Calu3 (cell line): ENCODE measurements around the gene S1PR4. TPM values are rescaled to one million over a fixed set of nuclear protein-coding genes. Genes with fewer than 3 reads are reported as not detected.

Source experiments
- BruUV-seq: library from RNA; stranded (reverse); fragments of 400-500 nt; replicated peaks from 2 replicates; lab custom pipeline; 2021; lab: Mats Ljungman, UMichigan
- CTCF ChIA-PET: fragments of 300-600 bp; sonication (Branson Sonifier 250); formaldehyde crosslinking; loops from one replicate; lab custom pipeline; 2022; ENCODE audit warnings: antibody characterized with exemption; lab: Charles Lee
- DNase-seq: peaks from one replicate; pipeline ENCODE4 v3.0.0; 2022
- H3K27ac Mint-ChIP-seq: one replicate; pipeline ENCODE4 v1.8.0; 2022; ENCODE audit warnings: mixed read lengths; ENCODE audit not compliant: unreplicated experiment
- H3K27me3 Mint-ChIP-seq: one replicate; pipeline ENCODE4 v1.8.0; 2022; ENCODE audit warnings: mixed read lengths; ENCODE audit not compliant: unreplicated experiment
- H3K36me3 Mint-ChIP-seq: one replicate; pipeline ENCODE4 v1.8.0; 2022; ENCODE audit warnings: mild to moderate bottlenecking, moderate library complexity, mixed read lengths; ENCODE audit not compliant: insufficient read depth, unreplicated experiment
- H3K4me1 Mint-ChIP-seq: one replicate; pipeline ENCODE4 v1.8.0; 2022; ENCODE audit warnings: mild to moderate bottlenecking, low read depth, mixed read lengths; ENCODE audit not compliant: unreplicated experiment
- H3K4me3 Mint-ChIP-seq: one replicate; pipeline ENCODE4 v1.8.0; 2022; ENCODE audit warnings: mild to moderate bottlenecking, low read depth, moderate library complexity, mixed read lengths; ENCODE audit not compliant: unreplicated experiment
- H3K9me3 Mint-ChIP-seq: one replicate; pipeline ENCODE4 v1.8.0; 2022; ENCODE audit warnings: low read depth, mixed read lengths; ENCODE audit not compliant: unreplicated experiment
- intact Hi-C: fragments of 100-400 bp; cut with micrococcal nuclease; formaldehyde crosslinking; loops from one replicate; pipeline ENCODE4 v1.10.0; 2022; ENCODE audit not compliant: unreplicated experiment
- total RNA-seq: library from RNA; stranded (reverse); gene quantifications from 2 replicates; pipeline ENCODE4 v1.2.3, GENCODE V29; 2022
- TF ChIP-seq, protein P1 (sequence below): fragments of 200-600 bp; IDR thresholded peaks from one replicate; pipeline ENCODE4 v1.8.0; 2022; ENCODE audit warnings: antibody characterized with exemption; ENCODE audit not compliant: unreplicated experiment

The S1PR4 gene
- total RNA-seq, 1 experiment from 2014 or later, result not detected

DNA sequence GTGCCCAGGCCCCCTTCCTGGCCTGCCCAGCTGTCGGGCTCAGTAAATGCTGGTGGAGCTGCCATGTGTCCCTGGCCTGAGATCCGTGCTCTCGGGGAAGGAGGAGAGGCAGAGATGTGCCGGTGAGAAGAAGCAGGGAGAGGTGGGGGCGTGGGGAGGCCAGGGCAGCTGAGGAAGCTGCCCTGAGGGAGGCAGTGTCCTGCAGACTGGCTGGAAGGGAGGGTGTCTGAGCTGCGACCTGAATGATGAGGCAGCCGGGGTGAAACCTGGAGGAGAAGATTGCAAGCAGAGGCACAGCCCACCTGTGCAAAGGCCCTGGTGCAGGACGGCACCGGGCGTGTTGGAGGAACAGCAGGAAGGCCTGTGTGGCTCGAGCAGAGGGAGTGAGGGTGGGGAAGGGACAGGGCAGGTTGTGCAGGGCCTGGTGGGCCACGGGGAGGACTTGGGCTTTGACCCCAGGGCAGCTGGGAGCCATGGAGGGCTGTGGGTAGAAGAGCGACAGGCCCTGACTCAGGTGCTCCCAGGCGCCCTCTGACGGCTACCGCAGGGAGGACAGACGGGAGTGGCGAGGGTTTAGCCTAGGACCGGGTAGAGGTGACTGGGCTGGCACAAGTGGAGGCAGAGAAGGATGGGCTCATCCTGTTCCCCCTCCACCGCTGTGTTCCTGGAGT is 31.9 kb downstream of the S1PR4 start:
- CTCF ChIA-PET, result no interaction called here
- Mint-ChIP-seq H3K4me3 (no peak overlapping the region), H3K27ac (no peak overlapping the region), H3K4me1 (no peaks in the 10 kb centered on the region), H3K9me3 (no peaks in the 10 kb centered on the region), H3K27me3 (no peaks in the 10 kb centered on the region), H3K36me3 (peaks cover 19% of the 10 kb centered on the region)
- peak; percentile 51 for DNase-seq
- BruUV-seq, result no TSS peak
- TF ChIP-seq, protein P1, sequence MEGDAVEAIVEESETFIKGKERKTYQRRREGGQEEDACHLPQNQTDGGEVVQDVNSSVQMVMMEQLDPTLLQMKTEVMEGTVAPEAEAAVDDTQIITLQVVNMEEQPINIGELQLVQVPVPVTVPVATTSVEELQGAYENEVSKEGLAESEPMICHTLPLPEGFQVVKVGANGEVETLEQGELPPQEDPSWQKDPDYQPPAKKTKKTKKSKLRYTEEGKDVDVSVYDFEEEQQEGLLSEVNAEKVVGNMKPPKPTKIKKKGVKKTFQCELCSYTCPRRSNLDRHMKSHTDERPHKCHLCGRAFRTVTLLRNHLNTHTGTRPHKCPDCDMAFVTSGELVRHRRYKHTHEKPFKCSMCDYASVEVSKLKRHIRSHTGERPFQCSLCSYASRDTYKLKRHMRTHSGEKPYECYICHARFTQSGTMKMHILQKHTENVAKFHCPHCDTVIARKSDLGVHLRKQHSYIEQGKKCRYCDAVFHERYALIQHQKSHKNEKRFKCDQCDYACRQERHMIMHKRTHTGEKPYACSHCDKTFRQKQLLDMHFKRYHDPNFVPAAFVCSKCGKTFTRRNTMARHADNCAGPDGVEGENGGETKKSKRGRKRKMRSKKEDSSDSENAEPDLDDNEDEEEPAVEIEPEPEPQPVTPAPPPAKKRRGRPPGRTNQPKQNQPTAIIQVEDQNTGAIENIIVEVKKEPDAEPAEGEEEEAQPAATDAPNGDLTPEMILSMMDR, result peak; percentile 49
- intact Hi-C loops, result no loop called here

GRCh38 chr19:3211191-3211590 is 32.6 kb downstream of the S1PR4 start:
- CTCF ChIA-PET, result no interaction called here
- Mint-ChIP-seq H3K27ac (no peak overlapping the region), H3K4me3 (no peak overlapping the region), H3K27me3 (no peaks in the 10 kb centered on the region), H3K9me3 (no peaks in the 10 kb centered on the region), H3K36me3 (peaks cover 19% of the 10 kb centered on the region), H3K4me1 (no peaks in the 10 kb centered on the region)
- intact Hi-C loops, result no loop called here
- no peak for DNase-seq
- TF ChIP-seq, protein P1, result no peak
- BruUV-seq, result no TSS peak

DNA sequence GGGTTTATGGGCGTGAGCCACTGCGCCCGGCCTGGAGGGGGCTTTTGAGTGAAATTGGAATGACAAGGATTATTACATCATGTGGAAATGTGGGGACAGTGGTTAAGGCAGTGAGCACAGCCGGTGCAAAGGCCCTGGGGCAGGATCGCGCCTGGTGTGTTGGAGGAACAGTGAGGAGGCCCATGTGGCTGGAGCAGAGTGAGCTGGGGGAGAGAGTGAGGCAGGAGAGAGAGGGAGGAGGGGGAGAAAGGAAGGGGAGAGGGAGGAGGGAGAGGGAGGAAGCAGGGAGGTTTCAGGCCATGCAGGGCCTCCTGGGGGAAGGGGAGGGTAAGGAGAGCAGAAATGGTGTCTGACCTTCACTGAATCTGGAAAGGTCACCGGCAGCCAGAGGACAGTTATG is 34.6 kb downstream of the S1PR4 start:
- TF ChIP-seq, protein P1, result no peak
- BruUV-seq, result no TSS peak
- H3K9me3 Mint-ChIP-seq, result no peaks in the 10 kb centered on the region
- CTCF ChIA-PET, result no interaction called here
- H3K36me3 Mint-ChIP-seq, result peaks cover 15% of the 10 kb centered on the region
- no peak overlapping the region for H3K27ac Mint-ChIP-seq
- no peak overlapping the region for H3K4me3 Mint-ChIP-seq
- DNase-seq, result no peak
- no peaks in the 10 kb centered on the region for H3K27me3 Mint-ChIP-seq
- no peaks in the 10 kb centered on the region for H3K4me1 Mint-ChIP-seq
- intact Hi-C loops, result no loop called here

DNA sequence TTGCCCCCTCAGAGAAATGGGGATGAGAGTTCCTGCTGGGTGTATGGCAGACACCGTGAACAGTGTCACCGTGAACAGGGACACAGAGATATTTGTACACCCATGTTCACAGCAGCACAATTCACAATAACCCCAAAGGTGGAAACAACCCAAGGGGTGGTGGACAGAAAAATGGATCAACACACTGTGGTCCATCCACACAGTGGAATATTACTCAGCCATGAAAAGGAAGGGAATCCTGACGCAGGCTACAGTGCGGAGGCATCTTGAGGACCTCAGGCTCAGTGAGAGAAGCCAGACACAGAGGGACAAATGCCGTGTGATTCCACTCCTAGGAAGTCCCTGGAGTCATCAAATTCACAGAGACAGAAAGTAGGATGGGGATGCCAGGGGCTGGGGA is 38.3 kb downstream of the S1PR4 start:
- no peaks in the 10 kb centered on the region for H3K27me3 Mint-ChIP-seq
- intact Hi-C loops, result no loop called here
- H3K27ac Mint-ChIP-seq, result no peak overlapping the region
- H3K4me3 Mint-ChIP-seq, result no peak overlapping the region
- no peaks in the 10 kb centered on the region for H3K36me3 Mint-ChIP-seq
- H3K4me1 Mint-ChIP-seq, result no peaks in the 10 kb centered on the region
- H3K9me3 Mint-ChIP-seq, result no peaks in the 10 kb centered on the region
- no TSS peak for BruUV-seq
- TF ChIP-seq, protein P1, result no peak
- DNase-seq, result no peak
- CTCF ChIA-PET, result no interaction called here
